ENCODE data around the gene RPL22. TPM values are rescaled to one million over a fixed set of nuclear protein-coding genes. Genes with fewer than 3 reads are reported as not detected.

RPL22 gene
- total and polyA plus RNA-seq, 2 of the 8 experiments (the other 6 are each of a cell fraction or from before 2014, with no cell fraction given) = 133 to 521 TPM

GRCh38 chr1:6207075-6207885, 7.9 kb upstream of the RPL22 start:
- no peaks in the 10 kb centered on the region for H3K79me1 ChIP-seq (ENCODE audit: low read depth, low read length)
- FAIRE-seq = no peak
- H3K4ac ChIP-seq (replicated peaks; ENCODE audit: insufficient read length, low read depth, low read length) = no peak overlapping the region
- no peak overlapping the region for H2AFZ ChIP-seq (ENCODE audit: low read length)
- H3K18ac ChIP-seq (ENCODE audit: extremely low read depth, low read length) = peak overlapping the region; percentile 71; the same call in 1 of the 2 replicates
- POLR2A ChIA-PET (ENCODE audit: partially characterized antibody) = interaction anchor here (0.6 to 5.6 kb wide), 16 partner anchors 8 to 259 kb away, joined by 3 to 78 read pairs (median 6); partner anchors contain the start of genes HES3, ICMT, RPL22 and TNFRSF25
- H3K4me3 ChIP-seq (ENCODE audit: extremely low read depth in 1 of 4, insufficient read depth in 2 of 4, low read depth in 3 of 4, low read length in 4 of 4) = peak overlapping the region in 2 of 4 experiments; percentile 35 to 61; a peak in 3 of 8 replicates
- H2AK5ac ChIP-seq (ENCODE audit: low read depth, low read length) = peak overlapping the region; percentile 65; the same call in 1 of the 2 replicates
- no peaks in the 10 kb centered on the region for H3K36me3 ChIP-seq (ENCODE audit: control insufficient read depth in 2 of 4, insufficient read depth in 4 of 4, low read length in 3 of 4)
- peak overlapping the region; percentile 57 to 92 for H3K4me2 ChIP-seq (ENCODE audit: insufficient read depth in 1 of 2, low read depth in 2 of 2, low read length in 2 of 2)
- no peak overlapping the region for H2BK120ac ChIP-seq (replicated peaks; ENCODE audit: low read depth, low read length)
- 79% methylated on average over 18 of the region's 19 CpGs; no CpG with 5 or more reads in 1 of the 2 experiments for WGBS, 2 experiments (ENCODE audit: extremely low coverage in 1 of 2, insufficient coverage in 1 of 2, insufficient read length in 1 of 2, insufficient replicate concordance in 2 of 2, low coverage in 1 of 2, low lambda C conversion rate in 2 of 2, missing lambda C conversion rate in 1 of 2)
- peaks cover 20% of the 10 kb centered on the region; the same call in 1 of the 2 replicates for H3K23me2 ChIP-seq (ENCODE audit: low read depth, low read length)
- peaks cover 1 to 52% (median 40%) of the 10 kb centered on the region in 4 experiments for H3K27me3 ChIP-seq (replicated peaks in 1 of 4; ENCODE audit: control insufficient read depth in 3 of 4, extremely low read depth in 1 of 4, insufficient read depth in 3 of 4, low read length in 3 of 4)
- CTCF ChIA-PET (ENCODE audit: partially characterized antibody) = interaction anchor here (0.7 to 17.1 kb wide), 14 partner anchors 9 to 212 kb away, joined by 3 to 353 read pairs (median 4); partner anchors contain the start of genes HES2, HES3 and ICMT
- TF ChIP-seq PHF8 (conservative IDR thresholded peaks at IDR 0.05; ENCODE audit: low read depth, low read length) (no peak), TEAD4 (IDR thresholded peaks at IDR 0.05; ENCODE audit: low read depth, low read length) (peak; percentile 67; the same call in 1 of the 2 replicates)
- 0 out of 2 replicates have a peak overlapping the region, but pooled peaks have one; percentile 21 for H2BK20ac ChIP-seq (ENCODE audit: low read length)
- H3K9me3 ChIP-seq (ENCODE audit: insufficient read depth in 2 of 2, low read depth in 1 of 2, low read length in 1 of 2) = no peaks in the 10 kb centered on the region
- H3K56ac ChIP-seq (replicated peaks; ENCODE audit: insufficient read length, low read depth, low read length) = no peak overlapping the region
- no peak overlapping the region for H2BK15ac ChIP-seq (ENCODE audit: low read length)
- no peak for DNase-seq (ENCODE audit: low read depth in 1 of 2, low spot score in 2 of 2)
- no peak overlapping the region for H3K9ac ChIP-seq (replicated peaks in 1 of 4; ENCODE audit: extremely low read depth in 1 of 4, low read depth in 3 of 4, low read length in 3 of 4)
- H2BK12ac ChIP-seq (ENCODE audit: low read depth, low read length) = no peak overlapping the region
- H3K4me1 ChIP-seq (replicated peaks in 1 of 4; ENCODE audit: control insufficient read depth in 3 of 4, insufficient read depth in 4 of 4, low read length in 3 of 4) = peaks cover 0 to 31% (median 24%) of the 10 kb centered on the region in 4 experiments; a peak in 6 of 7 replicates
- no peak overlapping the region for H4K5ac ChIP-seq (ENCODE audit: insufficient read length, low read depth, low read length)
- H3K23ac ChIP-seq (ENCODE audit: insufficient read length) = no peak overlapping the region
- no peak overlapping the region; the same call in 1 of the 2 replicates for H2BK5ac ChIP-seq (ENCODE audit: low read depth, low read length)
- no peaks in the 10 kb centered on the region for H3K79me2 ChIP-seq (ENCODE audit: control insufficient read depth in 1 of 2, insufficient read depth in 2 of 2, low read length in 2 of 2)
- no peak overlapping the region for H3K27ac ChIP-seq (ENCODE audit: low read depth, low read length)
- no peak overlapping the region for H3K14ac ChIP-seq (ENCODE audit: insufficient read length)
- peaks cover 0 to 7% of the 10 kb centered on the region in 2 experiments for H4K20me1 ChIP-seq (replicated peaks in 1 of 2; ENCODE audit: control insufficient read depth in 1 of 2, insufficient read depth in 2 of 2, low read length in 2 of 2)
- no peak overlapping the region; the same call in 1 of the 2 replicates for H4K8ac ChIP-seq (ENCODE audit: extremely low read depth, insufficient read depth, low read length)
- no peak overlapping the region for H4K91ac ChIP-seq (replicated peaks; ENCODE audit: insufficient read length, low read length)
